Measurements from ENCODE around the gene PPM1B.
"Not testable (repeated sequence)": the region's sequence is repeated elsewhere in the genome, so short reads cannot be mapped to it uniquely, and the experiment has no call there.

Gene PPM1B

DNA sequence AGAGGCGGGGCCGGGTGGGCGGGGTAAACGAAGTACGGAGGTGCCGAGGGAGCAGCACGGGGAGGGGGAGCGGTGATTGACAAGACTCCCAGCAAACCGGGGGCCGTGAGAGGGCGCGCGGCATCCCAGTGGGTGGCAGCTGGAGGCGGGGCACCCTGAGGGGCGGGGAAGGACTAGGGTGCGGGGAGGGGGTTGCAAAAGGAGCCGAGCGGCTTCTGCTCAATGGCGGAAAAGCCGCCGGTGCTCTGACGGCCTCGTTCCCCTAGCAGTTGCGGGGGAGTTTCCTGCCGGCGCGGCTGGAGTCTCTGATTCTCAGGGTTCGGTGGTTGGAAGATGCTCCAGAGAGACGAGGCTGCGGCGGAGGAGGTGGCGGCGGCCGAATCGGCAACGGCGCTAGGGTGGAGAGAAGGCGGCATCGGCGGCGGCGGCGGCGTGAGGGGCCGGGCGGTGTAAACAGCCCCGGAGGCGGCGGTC, at the start of gene PPM1B:
PPM1B (plus strand) TSS at position 195 of the 474 bp plus-strand sequence. CDS start 32,325 bp downstream, outside the sequence.
- peaks cover 3% of the 10 kb centered on the region; the same call in 1 of the 2 replicates for H3K36me3 ChIP-seq (ENCODE audit: control insufficient read depth, insufficient read depth, low read length)
- peaks cover 15% of the 10 kb centered on the region for H3K9me3 ChIP-seq (ENCODE audit: control insufficient read depth, insufficient read depth, low read depth, low read length)
- peak within 1 kb of the TSS; percentile 87 for H3K27ac ChIP-seq (ENCODE audit: low read depth, low read length)
- H3K4me3 ChIP-seq (ENCODE audit: low read depth, low read length), result peak within 1 kb of the TSS; percentile 100
- no peaks in the 10 kb centered on the region for H3K4me1 ChIP-seq (ENCODE audit: control insufficient read depth, insufficient read depth, low read length)
- no peaks in the 10 kb centered on the region for H3K27me3 ChIP-seq (ENCODE audit: control insufficient read depth, insufficient read depth, low read length)
- peak within 1 kb of the TSS; percentile 91 for H3K9ac ChIP-seq (ENCODE audit: low read length)

DNA sequence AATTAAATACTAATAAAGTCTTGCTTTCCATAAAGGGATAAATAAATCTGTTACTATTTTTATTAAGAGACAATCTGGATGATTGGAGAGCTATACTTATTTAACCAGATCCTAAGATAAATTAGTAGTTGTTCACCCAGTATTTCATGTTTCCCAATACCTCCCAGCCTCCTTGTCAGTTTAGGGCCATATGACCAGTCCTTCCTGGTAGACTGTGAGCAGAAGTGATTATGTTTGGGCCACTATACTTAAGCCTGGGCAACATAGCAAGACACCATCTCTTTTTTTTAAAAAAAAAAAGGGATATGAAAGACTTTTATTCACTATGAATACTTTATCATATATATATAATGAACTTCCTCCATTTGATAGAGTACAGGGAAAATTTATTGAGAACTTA, 48.8 kb upstream of the PPM1B start:
- Histone ChIP-seq H3K27ac (ENCODE audit: low read depth, low read length) (no peak overlapping the region), H3K4me3 (ENCODE audit: low read depth, low read length) (no peak overlapping the region), H3K27me3 (ENCODE audit: control insufficient read depth, insufficient read depth, low read length) (no peaks in the 10 kb centered on the region), H3K9ac (ENCODE audit: low read length) (no peak overlapping the region), H3K9me3 (ENCODE audit: control insufficient read depth, insufficient read depth, low read depth, low read length) (no peaks in the 10 kb centered on the region), H3K4me1 (ENCODE audit: control insufficient read depth, insufficient read depth, low read length) (peaks cover 4% of the 10 kb centered on the region; the same call in 1 of the 2 replicates), H3K36me3 (ENCODE audit: control insufficient read depth, insufficient read depth, low read length) (no peaks in the 10 kb centered on the region)

DNA sequence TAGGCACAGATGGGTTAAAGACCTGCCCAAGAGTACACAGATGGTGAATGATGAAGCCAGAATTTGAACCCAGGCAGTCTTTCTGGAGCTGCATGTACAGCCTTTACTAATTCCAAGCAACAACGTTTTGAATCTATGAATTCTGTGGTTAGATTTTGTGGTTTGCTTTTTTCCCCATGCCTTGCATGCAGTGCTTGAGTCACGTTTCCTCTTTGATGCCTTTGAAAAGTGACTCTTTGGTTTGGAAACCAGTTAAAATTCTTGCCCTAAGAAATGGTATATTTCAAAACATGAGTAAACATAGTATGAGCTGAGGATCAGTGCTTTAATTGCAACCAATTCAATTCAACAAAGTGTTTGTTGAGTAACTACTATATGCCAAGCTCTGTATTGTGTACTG, 48.2 kb upstream of the PPM1B start:
- H3K27me3 ChIP-seq (ENCODE audit: control insufficient read depth, insufficient read depth, low read length), result no peaks in the 10 kb centered on the region
- H3K9ac ChIP-seq (ENCODE audit: low read length), result no peak overlapping the region
- H3K4me3 ChIP-seq (ENCODE audit: low read depth, low read length), result no peak overlapping the region
- no peaks in the 10 kb centered on the region for H3K36me3 ChIP-seq (ENCODE audit: control insufficient read depth, insufficient read depth, low read length)
- H3K9me3 ChIP-seq (ENCODE audit: control insufficient read depth, insufficient read depth, low read depth, low read length), result no peaks in the 10 kb centered on the region
- H3K4me1 ChIP-seq (ENCODE audit: control insufficient read depth, insufficient read depth, low read length), result peaks cover 4% of the 10 kb centered on the region; the same call in 1 of the 2 replicates
- H3K27ac ChIP-seq (ENCODE audit: low read depth, low read length), result no peak overlapping the region

DNA sequence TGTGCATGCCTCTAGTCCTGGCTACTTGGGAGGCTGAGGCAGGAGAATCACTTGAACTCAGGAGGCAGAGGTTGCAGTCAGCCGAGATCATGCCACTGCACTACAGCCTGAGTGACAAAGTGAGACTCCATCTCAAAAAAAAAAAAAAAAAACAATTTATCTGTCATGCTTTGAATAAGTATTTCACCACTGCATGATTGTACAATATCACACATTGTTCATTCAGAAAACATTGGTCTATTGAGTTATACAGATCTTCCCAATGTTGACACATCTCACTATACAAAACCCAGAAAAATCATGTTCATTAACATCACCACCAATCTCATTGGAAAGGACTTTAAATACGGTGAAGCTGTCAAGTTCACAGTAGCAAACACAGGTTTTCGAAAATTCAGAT, 46.8 kb upstream of the PPM1B start:
- Histone ChIP-seq H3K27ac (ENCODE audit: low read depth, low read length) (no peak overlapping the region), H3K4me1 (ENCODE audit: control insufficient read depth, insufficient read depth, low read length) (peaks cover 14% of the 10 kb centered on the region; the same call in 1 of the 2 replicates), H3K36me3 (ENCODE audit: control insufficient read depth, insufficient read depth, low read length) (no peaks in the 10 kb centered on the region), H3K9me3 (ENCODE audit: control insufficient read depth, insufficient read depth, low read depth, low read length) (no peaks in the 10 kb centered on the region), H3K9ac (ENCODE audit: low read length) (no peak overlapping the region), H3K4me3 (ENCODE audit: low read depth, low read length) (no peak overlapping the region), H3K27me3 (ENCODE audit: control insufficient read depth, insufficient read depth, low read length) (no peaks in the 10 kb centered on the region)

DNA sequence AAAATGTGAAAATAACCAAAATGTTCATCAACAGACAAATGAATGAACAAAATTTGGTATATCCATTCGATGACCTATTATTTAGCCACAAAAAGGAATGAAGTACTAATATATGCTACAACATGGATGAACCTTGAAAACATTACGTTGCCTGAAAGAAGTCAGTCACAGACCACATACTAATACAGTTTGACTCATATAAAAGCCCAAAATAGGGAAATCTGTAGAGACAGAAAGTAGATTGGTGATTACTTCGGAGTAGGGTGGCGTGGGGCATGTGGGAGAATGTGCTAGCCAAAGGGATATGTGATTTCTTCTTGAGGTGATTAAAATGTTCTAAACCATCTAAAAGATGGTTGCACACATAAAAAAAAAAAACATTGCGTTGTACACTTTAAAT, 44.2 kb upstream of the PPM1B start:
- H3K36me3 ChIP-seq (ENCODE audit: control insufficient read depth, insufficient read depth, low read length), result no peaks in the 10 kb centered on the region
- H3K4me1 ChIP-seq (ENCODE audit: control insufficient read depth, insufficient read depth, low read length), result peaks cover 15% of the 10 kb centered on the region; the same call in 1 of the 2 replicates
- no peaks in the 10 kb centered on the region for H3K27me3 ChIP-seq (ENCODE audit: control insufficient read depth, insufficient read depth, low read length)
- H3K9ac ChIP-seq (ENCODE audit: low read length), result no peak overlapping the region
- no peak overlapping the region for H3K4me3 ChIP-seq (ENCODE audit: low read depth, low read length)
- no peaks in the 10 kb centered on the region for H3K9me3 ChIP-seq (ENCODE audit: control insufficient read depth, insufficient read depth, low read depth, low read length)
- H3K27ac ChIP-seq (ENCODE audit: low read depth, low read length), result no peak overlapping the region

DNA sequence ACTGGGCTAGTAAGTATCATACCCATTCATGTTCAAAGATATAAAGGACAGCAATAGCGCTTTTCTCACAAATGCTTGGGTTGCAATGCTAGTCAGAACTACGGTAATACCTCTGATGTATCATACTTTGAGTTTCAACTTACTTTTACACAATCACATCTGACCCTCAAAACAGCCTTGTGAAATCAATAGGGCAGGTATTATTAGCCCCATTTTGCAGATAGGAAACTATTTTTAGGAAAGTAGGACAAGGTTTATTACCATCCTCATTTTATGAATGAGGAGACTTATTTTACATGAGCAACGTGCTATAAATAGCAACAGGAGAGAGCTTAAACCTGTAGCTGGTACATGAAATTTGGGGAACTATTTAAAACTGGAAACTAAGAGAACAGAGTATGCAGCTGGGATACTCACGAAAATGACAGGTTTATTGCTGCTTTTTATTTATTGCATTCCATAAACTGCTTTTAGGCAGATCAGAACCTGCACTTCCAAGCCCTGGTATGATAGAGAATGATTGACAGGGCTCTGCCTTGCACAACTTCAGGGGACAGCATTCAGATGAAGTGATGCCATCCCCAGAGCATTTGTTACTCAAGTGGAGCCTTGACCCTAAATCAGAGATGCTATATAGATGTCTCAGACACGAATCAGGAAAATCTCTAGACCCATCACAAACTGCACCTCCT, 42.4 kb upstream of the PPM1B start:
- no peaks in the 10 kb centered on the region for H3K27me3 ChIP-seq (ENCODE audit: control insufficient read depth, insufficient read depth, low read length)
- no peak overlapping the region for H3K27ac ChIP-seq (ENCODE audit: low read depth, low read length)
- peaks cover 8% of the 10 kb centered on the region; the same call in 1 of the 2 replicates for H3K9me3 ChIP-seq (ENCODE audit: control insufficient read depth, insufficient read depth, low read depth, low read length)
- H3K9ac ChIP-seq (ENCODE audit: low read length), result no peak overlapping the region
- no peak overlapping the region for H3K4me3 ChIP-seq (ENCODE audit: low read depth, low read length)
- peaks cover 31% of the 10 kb centered on the region; the same call in 1 of the 2 replicates for H3K4me1 ChIP-seq (ENCODE audit: control insufficient read depth, insufficient read depth, low read length)
- H3K36me3 ChIP-seq (ENCODE audit: control insufficient read depth, insufficient read depth, low read length), result no peaks in the 10 kb centered on the region

DNA sequence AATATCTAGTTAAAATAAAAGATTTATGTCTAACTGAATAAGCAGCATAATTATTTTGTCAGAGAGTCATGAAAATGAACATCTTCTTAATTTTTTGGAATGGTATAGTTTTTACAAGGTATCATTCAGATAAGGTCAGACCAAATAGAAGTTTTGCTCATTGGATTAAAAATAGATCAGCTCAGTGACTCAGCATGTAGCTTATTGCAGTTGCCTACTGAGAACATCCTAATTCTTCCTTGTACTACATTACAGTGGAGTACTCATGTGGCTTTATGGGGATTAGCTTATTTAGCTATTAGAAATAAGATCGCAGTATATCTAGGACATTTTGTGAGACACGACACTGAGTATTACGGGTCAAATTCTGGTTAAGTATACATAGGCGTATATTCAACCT, 38.2 kb upstream of the PPM1B start:
- Histone ChIP-seq H3K9ac (ENCODE audit: low read length) (no peak overlapping the region), H3K36me3 (ENCODE audit: control insufficient read depth, insufficient read depth, low read length) (no peaks in the 10 kb centered on the region), H3K4me1 (ENCODE audit: control insufficient read depth, insufficient read depth, low read length) (peaks cover 39% of the 10 kb centered on the region), H3K4me3 (ENCODE audit: low read depth, low read length) (no peak overlapping the region), H3K27ac (ENCODE audit: low read depth, low read length) (no peak overlapping the region), H3K9me3 (ENCODE audit: control insufficient read depth, insufficient read depth, low read depth, low read length) (peaks cover 25% of the 10 kb centered on the region), H3K27me3 (ENCODE audit: control insufficient read depth, insufficient read depth, low read length) (no peaks in the 10 kb centered on the region)

DNA sequence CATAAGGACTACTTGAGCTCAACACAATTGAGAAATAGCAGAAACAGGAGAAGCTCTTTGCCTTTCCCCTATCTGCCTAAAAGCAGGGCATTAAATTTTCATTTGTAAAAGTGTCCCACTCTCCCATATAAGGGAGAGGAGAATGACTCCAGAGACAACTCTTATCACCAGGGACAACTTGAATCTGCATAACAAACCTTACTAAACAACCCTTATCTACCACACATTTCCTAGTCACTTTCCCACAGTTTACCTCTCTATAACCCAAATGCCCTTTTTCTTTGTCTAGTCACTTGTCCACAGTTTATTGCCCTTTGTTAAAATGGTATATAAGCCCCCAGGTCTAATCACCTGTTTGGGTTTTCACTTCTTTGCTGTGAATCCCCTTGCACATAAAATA, 37.5 kb upstream of the PPM1B start:
- Histone ChIP-seq H3K27ac (ENCODE audit: low read depth, low read length) (peak overlapping the region; percentile 82), H3K36me3 (ENCODE audit: control insufficient read depth, insufficient read depth, low read length) (no peaks in the 10 kb centered on the region), H3K9me3 (ENCODE audit: control insufficient read depth, insufficient read depth, low read depth, low read length) (peaks cover 25% of the 10 kb centered on the region), H3K4me1 (ENCODE audit: control insufficient read depth, insufficient read depth, low read length) (peaks cover 39% of the 10 kb centered on the region), H3K4me3 (ENCODE audit: low read depth, low read length) (no peak overlapping the region), H3K9ac (ENCODE audit: low read length) (peak overlapping the region; percentile 43), H3K27me3 (ENCODE audit: control insufficient read depth, insufficient read depth, low read length) (no peaks in the 10 kb centered on the region)

DNA sequence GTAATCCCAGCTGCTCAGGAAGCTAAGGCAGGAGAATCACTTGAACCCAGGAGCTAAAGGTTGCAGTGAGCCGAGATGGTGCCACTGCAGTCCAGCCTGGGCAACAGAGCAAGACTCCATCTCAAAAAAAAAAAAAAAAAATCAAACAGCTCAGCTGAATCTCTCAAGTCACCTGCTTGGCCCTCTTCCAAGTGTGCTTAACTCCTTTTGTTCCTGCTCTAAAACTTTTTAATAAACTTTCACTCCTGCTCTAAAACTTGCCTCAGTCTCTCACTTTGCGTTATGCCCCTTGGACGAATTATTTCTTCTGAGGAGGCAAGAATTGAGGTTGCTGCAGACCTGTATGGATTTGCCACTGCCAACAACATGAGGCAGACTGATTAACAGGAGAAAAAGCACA, 35.1 kb upstream of the PPM1B start:
- peak overlapping the region; percentile 10 for H3K9ac ChIP-seq (ENCODE audit: low read length)
- peak overlapping the region; percentile 45; the same call in 1 of the 2 replicates for H3K27ac ChIP-seq (ENCODE audit: low read depth, low read length)
- not testable (repeated sequence) for H3K4me3 ChIP-seq (ENCODE audit: low read depth, low read length); H3K27me3 ChIP-seq (ENCODE audit: control insufficient read depth, insufficient read depth, low read length); H3K36me3 ChIP-seq (ENCODE audit: control insufficient read depth, insufficient read depth, low read length)
- peaks cover 58% of the 10 kb centered on the region for H3K4me1 ChIP-seq (ENCODE audit: control insufficient read depth, insufficient read depth, low read length)
- H3K9me3 ChIP-seq (ENCODE audit: control insufficient read depth, insufficient read depth, low read depth, low read length), result peaks cover 25% of the 10 kb centered on the region

DNA sequence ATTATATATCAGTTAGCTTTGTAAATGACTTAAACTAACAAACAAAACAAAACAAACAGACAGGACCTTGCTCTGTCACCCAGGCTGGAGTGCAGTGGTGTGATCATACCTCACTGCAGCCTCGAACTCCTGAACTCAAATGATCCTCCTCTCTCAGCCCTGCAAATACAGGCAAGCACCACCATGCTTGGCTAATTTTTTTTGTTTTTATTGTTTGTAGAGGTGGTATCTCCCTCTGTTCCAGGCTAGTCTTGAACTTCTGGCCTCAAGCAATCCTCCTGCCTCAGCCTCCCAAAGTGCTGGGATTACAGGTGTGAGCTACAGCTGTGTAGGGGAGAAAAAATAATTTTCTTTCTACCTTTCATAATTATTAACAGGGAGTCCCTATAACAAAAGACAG, 33.8 kb upstream of the PPM1B start:
- Histone ChIP-seq H3K9me3 (ENCODE audit: control insufficient read depth, insufficient read depth, low read depth, low read length) (peaks cover 23% of the 10 kb centered on the region), H3K27me3 (ENCODE audit: control insufficient read depth, insufficient read depth, low read length) (no peaks in the 10 kb centered on the region), H3K4me1 (ENCODE audit: control insufficient read depth, insufficient read depth, low read length) (peaks cover 56% of the 10 kb centered on the region), H3K9ac (ENCODE audit: low read length) (peak overlapping the region; percentile 81), H3K4me3 (ENCODE audit: low read depth, low read length) (no peak overlapping the region), H3K36me3 (ENCODE audit: control insufficient read depth, insufficient read depth, low read length) (no peaks in the 10 kb centered on the region), H3K27ac (ENCODE audit: low read depth, low read length) (peak overlapping the region; percentile 99)

DNA sequence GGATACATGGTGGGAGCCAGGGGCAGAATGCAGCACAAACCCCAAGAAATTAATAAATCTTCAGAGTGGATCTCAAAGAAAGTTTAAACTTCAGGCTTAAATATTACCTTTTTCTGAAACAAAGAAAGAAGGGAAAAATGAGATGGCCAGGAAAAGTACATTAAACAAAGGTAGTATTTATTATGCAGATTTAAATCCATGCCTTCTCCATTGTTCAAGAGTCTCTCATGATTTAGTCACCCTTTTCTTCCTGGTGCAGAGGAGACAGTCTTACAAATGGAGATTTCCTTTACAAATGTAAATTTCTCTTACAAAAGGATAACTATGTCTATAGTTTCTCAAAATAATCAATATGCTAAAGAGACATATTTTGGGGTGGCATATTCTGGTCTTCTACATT, 33.4 kb upstream of the PPM1B start:
- H3K36me3 ChIP-seq (ENCODE audit: control insufficient read depth, insufficient read depth, low read length), result no peaks in the 10 kb centered on the region
- H3K9me3 ChIP-seq (ENCODE audit: control insufficient read depth, insufficient read depth, low read depth, low read length), result peaks cover 21% of the 10 kb centered on the region
- H3K27me3 ChIP-seq (ENCODE audit: control insufficient read depth, insufficient read depth, low read length), result no peaks in the 10 kb centered on the region
- H3K4me3 ChIP-seq (ENCODE audit: low read depth, low read length), result peak overlapping the region; percentile 13; the same call in 1 of the 2 replicates
- peak overlapping the region; percentile 81 for H3K9ac ChIP-seq (ENCODE audit: low read length)
- peak overlapping the region; percentile 99 for H3K27ac ChIP-seq (ENCODE audit: low read depth, low read length)
- peaks cover 52% of the 10 kb centered on the region for H3K4me1 ChIP-seq (ENCODE audit: control insufficient read depth, insufficient read depth, low read length)

Measured in HUES6 (cell line).